22Rv1 (cell line): ENCODE results near the gene PARD3.

Source experiments
- H3K27ac ChIP-seq: fragments of 450-650 bp; 2 replicates; pipeline ENCODE4 v1.5.1; 2017
- ZFX ChIP-seq: fragments of 450-650 bp; IDR thresholded peaks from 2 replicates; pipeline ENCODE4 v1.6.1; 2017; ENCODE audit warnings: antibody characterized with exemption, borderline replicate concordance
- TF ChIP-seq, protein P1 (sequence below): fragments of 450-650 bp; IDR thresholded peaks from 2 replicates; pipeline ENCODE4 v1.5.1; 2017; ENCODE audit warnings: mild to moderate bottlenecking

The PARD3 gene

DNA sequence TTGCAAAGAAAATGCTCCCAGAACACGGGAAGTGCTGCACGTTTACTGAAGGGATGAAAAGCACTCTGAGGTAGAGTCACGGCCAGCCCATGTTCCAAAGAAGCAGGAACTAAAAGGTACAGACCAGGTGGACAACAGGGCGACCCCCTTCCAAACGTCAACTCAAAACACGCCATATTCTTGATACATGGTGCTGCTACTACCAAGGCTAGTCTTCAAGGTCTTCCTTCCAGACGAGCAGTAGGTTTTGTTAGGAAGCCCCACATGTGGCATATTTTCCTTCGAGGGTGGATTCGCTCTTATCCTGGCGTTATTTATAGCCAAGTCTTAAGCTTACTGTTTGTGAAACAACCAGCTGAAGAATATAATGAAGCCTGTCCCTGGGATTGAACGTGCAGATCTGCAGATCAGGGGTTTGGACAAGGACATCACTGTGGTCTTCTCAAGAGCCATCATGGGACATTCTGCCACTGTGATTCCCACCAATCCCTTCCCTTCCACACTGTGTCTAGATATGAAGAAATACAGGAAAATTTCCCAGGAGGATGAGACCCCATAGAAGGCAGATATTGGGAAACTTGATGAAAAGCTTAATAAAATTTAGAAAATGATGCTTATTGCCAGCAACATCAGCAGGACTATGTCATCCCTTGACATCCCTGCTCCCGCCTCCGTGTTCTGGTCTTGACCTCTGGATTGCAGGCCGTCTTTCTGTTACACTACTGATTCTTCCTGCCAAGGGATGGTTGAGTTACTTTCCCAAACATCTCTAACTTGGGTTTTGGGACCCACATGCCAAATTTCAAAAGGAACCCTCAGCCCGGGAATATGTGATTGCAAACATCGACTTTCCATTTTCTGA, 734.4 kb downstream of the PARD3 start:
- TF ChIP-seq ZFX = no peak
- TF ChIP-seq, protein P1, sequence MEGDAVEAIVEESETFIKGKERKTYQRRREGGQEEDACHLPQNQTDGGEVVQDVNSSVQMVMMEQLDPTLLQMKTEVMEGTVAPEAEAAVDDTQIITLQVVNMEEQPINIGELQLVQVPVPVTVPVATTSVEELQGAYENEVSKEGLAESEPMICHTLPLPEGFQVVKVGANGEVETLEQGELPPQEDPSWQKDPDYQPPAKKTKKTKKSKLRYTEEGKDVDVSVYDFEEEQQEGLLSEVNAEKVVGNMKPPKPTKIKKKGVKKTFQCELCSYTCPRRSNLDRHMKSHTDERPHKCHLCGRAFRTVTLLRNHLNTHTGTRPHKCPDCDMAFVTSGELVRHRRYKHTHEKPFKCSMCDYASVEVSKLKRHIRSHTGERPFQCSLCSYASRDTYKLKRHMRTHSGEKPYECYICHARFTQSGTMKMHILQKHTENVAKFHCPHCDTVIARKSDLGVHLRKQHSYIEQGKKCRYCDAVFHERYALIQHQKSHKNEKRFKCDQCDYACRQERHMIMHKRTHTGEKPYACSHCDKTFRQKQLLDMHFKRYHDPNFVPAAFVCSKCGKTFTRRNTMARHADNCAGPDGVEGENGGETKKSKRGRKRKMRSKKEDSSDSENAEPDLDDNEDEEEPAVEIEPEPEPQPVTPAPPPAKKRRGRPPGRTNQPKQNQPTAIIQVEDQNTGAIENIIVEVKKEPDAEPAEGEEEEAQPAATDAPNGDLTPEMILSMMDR = no peak
- H3K27ac ChIP-seq = no peak overlapping the region

DNA sequence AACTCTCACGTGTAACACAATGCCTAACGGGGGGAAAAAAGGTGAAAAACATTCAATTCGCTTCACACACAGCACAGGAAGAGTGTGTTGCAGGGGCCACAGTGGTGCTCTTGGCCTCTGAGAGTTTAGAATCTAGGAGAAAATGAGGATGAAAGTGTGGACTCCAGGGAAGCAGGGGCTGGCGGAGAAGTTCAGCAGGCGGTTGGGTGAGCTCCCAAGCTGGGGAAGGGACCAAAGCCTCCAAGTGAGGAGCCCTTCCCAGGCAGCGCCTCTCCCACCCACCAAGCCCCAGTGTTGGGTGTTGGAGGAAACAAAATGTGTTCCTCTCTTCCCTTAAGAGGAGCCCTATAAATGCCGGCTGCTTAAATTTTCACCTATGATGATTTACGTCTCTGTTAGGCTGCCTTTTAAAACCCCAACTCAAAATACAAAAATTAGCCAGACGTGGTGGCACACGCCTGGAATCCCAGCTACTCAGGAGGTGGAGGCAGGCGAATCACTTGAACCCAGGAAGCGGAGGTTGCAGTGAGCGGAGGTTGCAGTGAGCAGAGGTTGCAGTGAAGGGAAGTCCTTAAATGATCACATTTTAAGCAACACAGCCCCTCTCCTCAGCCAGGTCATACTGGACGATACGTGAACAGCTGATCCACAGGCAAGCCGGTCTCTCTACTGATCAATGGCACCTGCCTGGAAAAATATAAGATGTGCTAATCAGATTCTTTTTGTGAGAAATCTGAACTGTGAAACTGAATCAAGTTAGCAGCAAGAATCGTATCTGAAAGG, 735.2 kb downstream of the PARD3 start:
- no peak overlapping the region for H3K27ac ChIP-seq
- no peak for TF ChIP-seq ZFX
- TF ChIP-seq, protein P1 = no peak

DNA sequence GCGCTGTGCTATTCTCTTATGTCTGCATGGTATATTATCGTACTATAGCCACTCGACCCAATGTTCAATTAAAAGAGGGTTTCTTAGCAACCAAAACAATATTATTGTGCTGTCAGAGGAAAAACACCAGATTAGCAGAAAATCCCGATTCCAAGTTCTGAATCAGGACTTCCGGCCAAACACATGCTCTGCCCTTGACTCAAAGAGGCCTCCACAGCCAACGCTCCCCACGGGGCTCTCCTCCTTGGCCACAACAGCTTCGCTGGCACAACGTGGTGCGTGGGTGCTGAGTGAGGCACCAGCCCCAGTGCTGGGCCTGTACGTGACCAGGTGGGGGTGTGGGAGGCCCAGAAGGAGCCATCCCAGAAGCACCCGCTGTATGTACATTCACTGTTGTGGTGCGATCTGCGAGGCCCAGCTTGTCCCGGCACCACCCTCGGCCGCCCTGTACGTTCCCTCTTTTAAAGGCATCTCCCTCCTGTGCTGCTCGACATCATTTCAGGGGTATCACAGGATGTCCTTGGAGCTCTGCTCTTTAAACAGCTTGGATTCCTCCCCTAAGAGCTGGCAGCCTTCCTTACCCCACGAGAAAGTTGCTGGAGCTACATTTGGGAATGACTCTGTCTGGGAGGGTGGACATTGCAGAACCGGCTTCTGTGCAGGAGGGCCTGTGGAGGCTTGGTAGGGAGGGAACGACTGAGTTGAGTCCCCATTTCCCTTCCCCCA, 736.2 kb downstream of the PARD3 start:
- TF ChIP-seq, protein P1 = no peak
- no peak for TF ChIP-seq ZFX
- no peak overlapping the region for H3K27ac ChIP-seq

DNA sequence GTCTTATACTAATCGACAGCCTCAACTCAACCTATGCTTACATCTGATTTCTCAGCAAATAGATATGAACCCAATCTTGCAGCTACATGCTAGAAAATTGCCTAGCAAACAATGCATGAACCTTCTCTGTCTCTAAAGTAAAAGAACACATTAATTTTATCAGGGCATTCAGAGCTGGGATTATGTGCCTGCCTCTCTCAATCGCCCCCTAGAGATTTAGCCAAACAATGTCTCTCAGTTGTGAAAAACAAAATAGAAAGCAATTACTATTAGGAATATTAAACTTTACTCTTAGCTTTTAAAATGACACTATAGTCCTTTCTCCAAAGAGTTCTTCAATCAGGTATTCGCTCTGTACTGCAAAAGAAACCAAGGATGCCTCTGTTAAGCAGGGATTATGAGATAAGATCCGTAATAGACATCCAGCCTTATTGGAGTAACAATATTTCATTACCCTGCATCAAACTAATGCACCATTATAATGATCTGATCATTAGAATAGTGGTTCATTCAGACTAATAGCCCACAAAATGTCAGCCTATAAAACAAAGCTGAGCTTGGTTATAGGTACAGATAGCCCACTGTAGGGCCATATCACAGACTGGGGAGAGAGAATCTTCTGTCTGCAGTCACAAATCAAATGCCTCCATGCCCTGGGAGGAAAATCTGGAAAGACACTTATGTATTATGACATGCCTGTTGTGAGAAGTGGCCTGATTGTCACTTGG, 736.9 kb downstream of the PARD3 start:
- H3K27ac ChIP-seq = no peak overlapping the region

DNA sequence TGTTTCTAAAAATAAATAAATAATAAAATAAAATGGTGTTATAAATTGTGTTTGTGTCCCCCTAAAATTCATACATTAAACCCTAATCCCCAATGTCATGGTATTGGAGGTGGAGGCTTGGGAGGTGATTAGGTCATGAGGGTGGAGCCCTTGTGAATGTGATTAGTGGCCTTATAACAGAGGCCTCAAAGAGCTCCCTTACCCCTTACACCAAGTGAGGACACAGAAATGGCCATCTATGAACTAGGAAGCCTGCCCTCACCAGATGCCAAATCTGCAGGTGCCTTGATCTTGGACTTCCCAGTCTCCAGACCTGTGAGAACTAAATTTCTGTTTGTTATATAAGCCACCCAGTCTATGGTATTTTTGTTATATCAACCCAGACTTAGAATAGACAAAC, 738.7 kb downstream of the PARD3 start:
- H3K27ac ChIP-seq = no peak overlapping the region
- TF ChIP-seq, protein P1 = no peak
- TF ChIP-seq ZFX = no peak

More for the DNA sequence above, 736.9 kb downstream of the PARD3 start:
- no peak for TF ChIP-seq ZFX
- TF ChIP-seq, protein P1 = peak; percentile 15; the same call in 1 of the 2 replicates

DNA sequence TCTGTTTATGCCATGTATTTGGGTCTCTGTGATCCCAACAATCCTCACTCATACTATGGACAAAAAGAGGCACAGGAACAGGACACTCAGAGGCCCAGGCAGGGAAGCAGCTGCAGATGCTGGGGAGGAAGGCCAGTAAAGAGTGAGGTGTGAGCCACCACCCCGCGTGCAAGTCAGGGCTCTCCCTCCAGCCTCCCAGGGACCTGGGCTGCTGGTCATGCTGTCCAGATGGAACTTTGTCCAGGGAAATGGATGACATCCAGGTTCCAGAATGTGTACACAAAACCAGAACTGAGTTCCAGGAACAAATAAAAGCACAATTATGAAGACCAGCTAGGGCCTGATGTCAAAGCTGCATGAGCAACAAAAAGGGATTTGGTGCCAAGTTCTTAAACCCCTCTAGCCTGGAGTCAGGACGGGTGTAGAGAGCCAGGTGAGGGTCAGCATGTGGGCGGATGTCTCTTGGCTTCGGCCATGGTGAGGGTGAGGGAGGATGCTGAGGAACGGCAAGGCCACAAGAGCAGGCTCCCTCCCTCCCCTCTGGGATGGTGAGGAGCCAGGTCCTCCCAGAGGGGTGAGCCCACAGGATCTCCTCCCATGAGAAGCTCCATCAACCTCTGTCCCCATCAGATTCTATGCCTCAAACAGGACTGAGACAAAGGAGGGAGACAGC, 739.7 kb downstream of the PARD3 start:
- H3K27ac ChIP-seq = no peak overlapping the region
- TF ChIP-seq, protein P1 = no peak
- no peak for TF ChIP-seq ZFX
